Endodermal cell (in vitro differentiated cells): ENCODE data around the gene FXR2. TPM values are rescaled to one million over a fixed set of nuclear protein-coding genes. Genes with fewer than 3 reads are reported as not detected.
A peak's percentile ranks its signal among the peaks of the same experiment; 100 is the strongest.

Experiments used
- DNase-seq: peaks from one replicate; pipeline ENCODE4 v3.0.0-alpha.2; 2017
- H3K27ac ChIP-seq: 2 replicates; pipeline ENCODE4 v1.5.1; 2013; ENCODE audit warnings: mild to moderate bottlenecking, low read depth, low read length, moderate library complexity
- H3K27me3 ChIP-seq: 2 replicates; pipeline ENCODE4 v1.6.1; 2013; ENCODE audit warnings: mild to moderate bottlenecking, low read length, moderate library complexity; ENCODE audit not compliant: insufficient read depth, control insufficient read depth, poor library complexity, severe bottlenecking
- H3K36me3 ChIP-seq: 2 replicates; pipeline ENCODE4 v1.7.0; 2013; ENCODE audit warnings: mild to moderate bottlenecking, low read length, moderate library complexity; ENCODE audit not compliant: control insufficient read depth, insufficient read depth
- H3K4me1 ChIP-seq: one replicate; pipeline ENCODE4 v1.7.0; 2013; ENCODE audit warnings: low read length; ENCODE audit not compliant: control insufficient read depth, insufficient read depth
- H3K4me3 ChIP-seq: 2 replicates; pipeline ENCODE4 v1.5.1; 2013; ENCODE audit warnings: mild to moderate bottlenecking, low read length, moderate library complexity
- H3K9ac ChIP-seq: 2 replicates; pipeline ENCODE4 v1.6.1; 2013; ENCODE audit warnings: mild to moderate bottlenecking, low read length, moderate library complexity; ENCODE audit not compliant: poor library complexity, severe bottlenecking; ENCODE audit errors: extremely low read depth
- H3K9me3 ChIP-seq: 2 replicates; pipeline ENCODE4 v1.6.1; 2013; ENCODE audit warnings: mild to moderate bottlenecking, low read length, moderate library complexity; ENCODE audit not compliant: control insufficient read depth
- H3K27ac Mint-ChIP-seq: 2 replicates; pipeline ENCODE4 v1.8.0; 2020; ENCODE audit warnings: mixed read lengths
- H3K27me3 Mint-ChIP-seq: 2 replicates; pipeline ENCODE4 v1.8.0; 2021; ENCODE audit warnings: mild to moderate bottlenecking, mixed read lengths; ENCODE audit not compliant: insufficient read depth
- H3K36me3 Mint-ChIP-seq: 2 replicates; pipeline ENCODE4 v1.8.0; 2020; ENCODE audit warnings: low read depth, mixed read lengths
- H3K4me1 Mint-ChIP-seq: 2 replicates; pipeline ENCODE4 v1.8.0; 2020; ENCODE audit warnings: mixed read lengths
- H3K4me3 Mint-ChIP-seq: 2 replicates; pipeline ENCODE4 v1.8.0; 2020; ENCODE audit warnings: mild to moderate bottlenecking, moderate library complexity, mixed read lengths
- H3K9me3 Mint-ChIP-seq: 2 replicates; pipeline ENCODE4 v1.8.0; 2020; ENCODE audit warnings: mild to moderate bottlenecking, mixed read lengths
- CTCF ChIP-seq: fragments of 200-600 bp; sonication (generic); conservative IDR thresholded peaks from 2 replicates; pipeline ENCODE4 v1.5.0; 2021; ENCODE audit warnings: antibody characterized with exemption, mild to moderate bottlenecking
- WGBS, 2 experiments: methylation state at CpG; one replicate each; pipeline versions ENCODE4 v1.1.5 to v1.1.7; 2013; ENCODE audit warnings: missing lambda C conversion rate in 2 of 2, mixed read lengths in 1 of 2; ENCODE audit not compliant: insufficient coverage in 1 of 2, insufficient read length in 1 of 2; 5-methylcytosine and 5-hydroxymethylcytosine counted together
- total RNA-seq, 2 donors: library from RNA; stranded (reverse); fragmentation: NEBNext Ultra II Directional in 1 of 2; extraction: Animal tissue kit (Norgen Biotek cat#: 25700) in 1 of 2; gene quantifications; 2 replicates in 1 of 2; 3 replicates in 1 of 2; pipeline ENCODE4 v1.2.1, GENCODE V29; 2021

FXR2 gene
- total RNA-seq, 2 donors from 2014 or later, result 52.1 to 53.9 TPM

GRCh38 chr17:7588553-7589203 lies 26.0 kb downstream of the FXR2 start:
- Mint-ChIP-seq H3K4me3 (peak overlapping the region; percentile 53), H3K9me3 (no peaks in the 10 kb centered on the region), H3K27me3 (no peaks in the 10 kb centered on the region), H3K27ac (no peak overlapping the region), H3K4me1 (peaks cover 24% of the 10 kb centered on the region), H3K36me3 (peaks cover 41% of the 10 kb centered on the region)
- Histone ChIP-seq H3K27ac (no peak overlapping the region), H3K27me3 (no peaks in the 10 kb centered on the region), H3K9ac (no peak overlapping the region), H3K4me3 (peak overlapping the region; percentile 45), H3K4me1 (peaks cover 12% of the 10 kb centered on the region), H3K9me3 (no peaks in the 10 kb centered on the region), H3K36me3 (peaks cover 66% of the 10 kb centered on the region)
- TF ChIP-seq CTCF, result no peak
- DNase-seq, result peak; percentile 74
- 88 to 92% methylated on average over 8 to 30 of the region's 30 CpGs for WGBS, 2 experiments

GRCh38 chr17:7587420-7588151 lies 27.1 kb downstream of the FXR2 start:
- no peaks in the 10 kb centered on the region for H3K9me3 ChIP-seq
- H3K27me3 ChIP-seq, result no peaks in the 10 kb centered on the region
- H3K9me3 Mint-ChIP-seq, result no peaks in the 10 kb centered on the region
- H3K4me3 Mint-ChIP-seq, result peak overlapping the region; percentile 53
- H3K27me3 Mint-ChIP-seq, result no peaks in the 10 kb centered on the region
- no peak overlapping the region for H3K27ac Mint-ChIP-seq
- H3K4me3 ChIP-seq, result no peak overlapping the region
- peak; percentile 51 for DNase-seq
- peaks cover 32% of the 10 kb centered on the region for H3K36me3 Mint-ChIP-seq
- no peak overlapping the region for H3K9ac ChIP-seq
- no peak overlapping the region for H3K27ac ChIP-seq
- peaks cover 15% of the 10 kb centered on the region for H3K4me1 ChIP-seq
- TF ChIP-seq CTCF, result no peak
- whole genome bisulfite sequencing, 2 experiments, result 72 to 84% methylated on average over 5 to 12 of the region's 12 CpGs
- H3K36me3 ChIP-seq, result peaks cover 55% of the 10 kb centered on the region
- peaks cover 24% of the 10 kb centered on the region for H3K4me1 Mint-ChIP-seq

- no peak overlapping the region for H3K27ac ChIP-seq
These were observed 27.9 kb downstream of the FXR2 start for GRCh38 chr17:7586673-7587419.

More at GRCh38 chr17:7586673-7587419, 27.9 kb downstream of the FXR2 start:
- Histone ChIP-seq H3K9ac (no peak overlapping the region), H3K36me3 (peaks cover 53% of the 10 kb centered on the region), H3K27me3 (no peaks in the 10 kb centered on the region), H3K4me3 (no peak overlapping the region), H3K9me3 (no peaks in the 10 kb centered on the region), H3K4me1 (peaks cover 15% of the 10 kb centered on the region)
- Mint-ChIP-seq H3K4me3 (no peak overlapping the region), H3K27ac (no peak overlapping the region), H3K9me3 (no peaks in the 10 kb centered on the region), H3K36me3 (peaks cover 28% of the 10 kb centered on the region), H3K27me3 (no peaks in the 10 kb centered on the region), H3K4me1 (peaks cover 28% of the 10 kb centered on the region)
- 82 to 86% methylated on average over 7 to 9 of the region's 9 CpGs for WGBS, 2 experiments
- DNase-seq, result peak; percentile 88
- TF ChIP-seq CTCF, result peak; percentile 61
